Breast epithelium (tissue), 3 donors: ENCODE measurements around the gene PLEKHH1.
"Not testable (repeated sequence)": the region's sequence is repeated elsewhere in the genome, so short reads cannot be mapped to it uniquely, and the experiment has no call there.

Experiments
- POLR2A ChIP-seq: fragments of 450-650 bp; IDR thresholded peaks from one replicate; pipeline ENCODE4 v1.6.1; 2016; ENCODE audit warnings: antibody characterized with exemption, mild to moderate bottlenecking, moderate library complexity
- TF ChIP-seq, protein P1 (sequence below), 3 donors: fragments of 450-650 bp; IDR thresholded peaks; one replicate each; pipeline ENCODE4 v1.5.1; 2016 to 2017; ENCODE audit warnings: antibody characterized with exemption in 3 of 3, mild to moderate bottlenecking in 3 of 3, moderate library complexity in 3 of 3

DNA sequence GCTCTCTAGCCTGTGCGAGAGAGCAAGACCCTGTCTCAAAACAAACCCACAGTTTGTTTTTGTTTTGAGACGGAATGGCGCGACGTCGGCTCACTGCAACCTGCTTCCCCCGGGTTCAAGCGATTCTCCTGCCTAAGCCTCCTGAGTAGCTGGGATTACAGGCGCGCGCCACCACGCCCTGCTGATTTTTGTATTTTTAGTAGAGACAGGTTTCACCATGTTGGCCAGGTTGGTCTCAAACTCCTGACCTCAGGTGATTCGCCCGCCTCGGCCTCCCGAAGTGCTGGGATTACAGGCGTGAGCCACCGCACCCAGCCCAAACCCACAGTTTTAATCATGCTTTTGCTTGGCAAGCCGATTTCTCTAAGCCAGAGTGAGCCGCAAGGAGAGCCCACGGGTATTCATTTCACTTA is 67.5 kb downstream of the PLEKHH1 start:
- not testable (repeated sequence) for TF ChIP-seq POLR2A
- TF ChIP-seq, protein P1, sequence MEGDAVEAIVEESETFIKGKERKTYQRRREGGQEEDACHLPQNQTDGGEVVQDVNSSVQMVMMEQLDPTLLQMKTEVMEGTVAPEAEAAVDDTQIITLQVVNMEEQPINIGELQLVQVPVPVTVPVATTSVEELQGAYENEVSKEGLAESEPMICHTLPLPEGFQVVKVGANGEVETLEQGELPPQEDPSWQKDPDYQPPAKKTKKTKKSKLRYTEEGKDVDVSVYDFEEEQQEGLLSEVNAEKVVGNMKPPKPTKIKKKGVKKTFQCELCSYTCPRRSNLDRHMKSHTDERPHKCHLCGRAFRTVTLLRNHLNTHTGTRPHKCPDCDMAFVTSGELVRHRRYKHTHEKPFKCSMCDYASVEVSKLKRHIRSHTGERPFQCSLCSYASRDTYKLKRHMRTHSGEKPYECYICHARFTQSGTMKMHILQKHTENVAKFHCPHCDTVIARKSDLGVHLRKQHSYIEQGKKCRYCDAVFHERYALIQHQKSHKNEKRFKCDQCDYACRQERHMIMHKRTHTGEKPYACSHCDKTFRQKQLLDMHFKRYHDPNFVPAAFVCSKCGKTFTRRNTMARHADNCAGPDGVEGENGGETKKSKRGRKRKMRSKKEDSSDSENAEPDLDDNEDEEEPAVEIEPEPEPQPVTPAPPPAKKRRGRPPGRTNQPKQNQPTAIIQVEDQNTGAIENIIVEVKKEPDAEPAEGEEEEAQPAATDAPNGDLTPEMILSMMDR (IDR thresholded peaks at IDR 0.05), result not testable (repeated sequence)
